H1 (cell line): ENCODE data around the gene PPP2R2C.

ENCODE experiments used
- CREB1 ChIP-seq: IDR thresholded peaks from 2 replicates; pipeline ENCODE4 v1.6.1; 2012; ENCODE audit warnings: inconsistent platforms
- CTCF ChIP-seq, 3 experiments: IDR thresholded peaks; 1 replicate in 2 of 3; 2 replicates in 1 of 3; pipeline versions ENCODE4 v1.5.1 to v1.6.1; 2011; ENCODE audit warnings: low read length in 3 of 3, mild to moderate bottlenecking in 3 of 3, inconsistent platforms in 2 of 3, low read depth in 1 of 3, moderate library complexity in 1 of 3; ENCODE audit not compliant: insufficient read depth in 1 of 3; ENCODE audit errors: control extremely low read depth in 1 of 3
- EZH2 ChIP-seq: fragments of 200-600 bp; sonication (generic); IDR thresholded peaks from 2 replicates; pipeline ENCODE4 v1.7.1; 2012; ENCODE audit warnings: low read depth, mild to moderate bottlenecking, moderate library complexity, low read length, inconsistent platforms; ENCODE audit not compliant: severe bottlenecking
- FOSL1 ChIP-seq: IDR thresholded peaks from 2 replicates; pipeline ENCODE4 v1.6.1; 2011; ENCODE audit warnings: mild to moderate bottlenecking, low read depth, low read length, moderate library complexity; ENCODE audit not compliant: insufficient read depth
- GABPA ChIP-seq: IDR thresholded peaks from 2 replicates; pipeline ENCODE4 v1.6.1; 2011; ENCODE audit warnings: mild to moderate bottlenecking, low read length, moderate library complexity, borderline replicate concordance; ENCODE audit not compliant: insufficient read depth
- POLR2A ChIP-seq, 2 experiments: IDR thresholded peaks; 1 replicate in 1 of 2; 2 replicates in 1 of 2; pipeline ENCODE4 v1.6.1; 2011; ENCODE audit warnings: low read depth in 2 of 2, low read length in 2 of 2, mild to moderate bottlenecking in 2 of 2; ENCODE audit errors: control extremely low read depth in 1 of 2
- POLR2AphosphoS5 ChIP-seq: IDR thresholded peaks from 2 replicates; pipeline ENCODE4 v1.6.1; 2011; ENCODE audit warnings: low read depth, low read length
- RAD21 ChIP-seq, 2 experiments: IDR thresholded peaks in 1 of 2; conservative IDR thresholded peaks in 1 of 2; 2 replicates each; pipeline ENCODE4 v1.6.1; 2011; ENCODE audit warnings: low read depth in 2 of 2, low read length in 2 of 2, improper control_type of control experiment in 1 of 2, inconsistent platforms in 1 of 2, mild to moderate bottlenecking in 1 of 2, moderate library complexity in 1 of 2
- SIN3A ChIP-seq, 2 experiments: IDR thresholded peaks in 1 of 2; conservative IDR thresholded peaks in 1 of 2; 2 replicates each; pipeline ENCODE4 v1.6.1; 2011 to 2012; ENCODE audit warnings: low read length in 2 of 2, improper control_type of control experiment in 1 of 2, low read depth in 1 of 2, mild to moderate bottlenecking in 1 of 2
- SRF ChIP-seq: IDR thresholded peaks from 2 replicates; pipeline ENCODE4 v1.6.1; 2011; ENCODE audit warnings: mild to moderate bottlenecking, low read depth, low read length, moderate library complexity
- TAF1 ChIP-seq: IDR thresholded peaks from 2 replicates; pipeline ENCODE4 v1.6.1; 2011; ENCODE audit warnings: mild to moderate bottlenecking, low read depth, low read length
- TCF12 ChIP-seq: IDR thresholded peaks from 2 replicates; pipeline ENCODE4 v1.6.1; 2011; ENCODE audit warnings: low read depth, mild to moderate bottlenecking, low read length
- YY1 ChIP-seq: IDR thresholded peaks from 2 replicates; pipeline ENCODE4 v1.6.1; 2011; ENCODE audit warnings: low read depth, mild to moderate bottlenecking, low read length

GRCh38 chr4:6279582-6280289 lies 192.7 kb downstream of the PPP2R2C start:
- no peak for TF ChIP-seq POLR2A (IDR thresholded peaks at IDR 0.05; ENCODE audit: control extremely low read depth in 1 of 2, low read depth in 2 of 2, low read length in 2 of 2)
- TF ChIP-seq FOSL1, result no peak
- no peak for TF ChIP-seq EZH2
- no peak for TF ChIP-seq YY1
- TF ChIP-seq CREB1, result no peak
- TF ChIP-seq TAF1, result no peak
- TF ChIP-seq POLR2AphosphoS5, result no peak
- TF ChIP-seq CTCF (IDR thresholded peaks at IDR 0.05; ENCODE audit: control extremely low read depth in 1 of 3, insufficient read depth in 1 of 3, low read depth in 1 of 3, low read length in 3 of 3), result no peak
- TF ChIP-seq RAD21 (IDR thresholded peaks at IDR 0.05 in 1 of 2, conservative IDR thresholded peaks at IDR 0.05 in 1 of 2; ENCODE audit: low read depth in 2 of 2, low read length in 2 of 2), result no peak
- TF ChIP-seq SRF, result no peak
- no peak for TF ChIP-seq GABPA
- no peak for TF ChIP-seq SIN3A (conservative IDR thresholded peaks at IDR 0.05 in 1 of 2, IDR thresholded peaks at IDR 0.05 in 1 of 2; ENCODE audit: low read depth in 1 of 2, low read length in 2 of 2)
- TF ChIP-seq TCF12, result no peak
